Activated CD4-positive, alpha-beta T cell treated with anti-CD3 and anti-CD28 coated beads, Interleukin-2, amount 50 U/mL, for 24 hours (primary cell): ENCODE data around the gene GSTA5.
"Not testable (repeated sequence)": the region's sequence is repeated elsewhere in the genome, so short reads cannot be mapped to it uniquely, and the experiment has no call there.

Experiments
- DNase-seq, 2 donors: peaks; one replicate each; pipeline ENCODE4 v3.0.0-alpha.2; 2020; ENCODE audit warnings: low read depth in 1 of 2, low spot score in 1 of 2

GSTA5 gene

GRCh38 chr6:52789658-52790057 lies 51.0 kb downstream of the GSTA5 start:
- DNase-seq, result not testable (repeated sequence)

- DNase-seq, result no peak
These were observed 52.1 kb downstream of the GSTA5 start for GRCh38 chr6:52788478-52788877.

- no peak for DNase-seq
These were observed 52.7 kb downstream of the GSTA5 start for GRCh38 chr6:52787917-52788316.

DNA sequence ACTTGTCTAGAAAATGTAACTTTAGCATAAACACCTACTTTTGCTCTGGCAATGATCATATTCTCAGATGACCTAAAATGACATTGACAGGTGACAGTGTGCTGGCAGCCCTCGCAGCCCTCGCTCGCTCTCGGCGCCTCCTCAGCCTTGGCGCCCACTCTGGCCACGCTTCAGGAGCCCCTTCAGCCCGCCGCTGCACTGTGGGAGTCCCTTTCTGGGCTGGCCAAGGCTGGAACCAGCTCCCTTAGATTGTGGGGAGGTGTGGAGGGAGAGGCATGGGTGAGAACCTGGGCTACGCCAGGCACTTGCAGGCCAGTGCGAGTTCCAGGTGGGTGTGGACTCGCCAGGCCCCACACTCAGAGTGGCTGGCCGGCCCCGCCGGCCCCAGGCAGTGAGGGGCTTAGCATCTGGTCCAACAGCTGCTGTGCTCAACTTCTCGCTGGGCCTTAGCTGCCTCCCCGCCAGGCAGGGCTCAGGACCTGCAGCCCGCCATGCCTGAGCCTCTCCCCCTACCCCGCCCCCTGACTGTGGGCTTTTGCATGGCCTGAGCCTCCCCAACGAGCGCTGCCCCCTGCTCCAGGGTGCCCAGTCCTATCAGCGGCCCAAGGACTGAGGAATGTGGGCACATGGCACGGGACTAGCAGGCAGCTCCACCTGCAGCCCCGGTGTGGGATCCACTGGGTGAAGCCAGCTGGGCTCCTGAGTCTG lies 54.2 kb downstream of the GSTA5 start:
- no peak for DNase-seq

- not testable (repeated sequence) for DNase-seq
These were observed 57.8 kb downstream of the GSTA5 start for GRCh38 chr6:52782696-52783274.

DNA sequence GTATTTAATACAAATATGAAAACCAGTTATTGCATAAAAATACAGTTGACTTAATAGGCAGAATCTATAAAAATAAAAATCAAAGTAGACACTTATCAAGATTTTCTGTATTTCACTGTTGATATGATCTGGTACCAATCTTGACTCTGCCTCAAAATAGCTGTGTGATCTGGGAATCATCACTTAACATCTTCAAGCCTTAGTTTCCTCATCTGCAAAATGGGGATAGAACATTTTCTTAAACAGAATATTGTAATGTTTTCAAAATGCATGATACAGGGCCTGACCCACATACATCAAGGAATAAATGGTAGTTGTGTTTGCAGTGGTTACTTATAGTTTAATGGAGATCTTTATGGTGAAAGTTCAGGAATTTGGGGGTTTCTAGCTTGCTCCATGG lies 58.4 kb downstream of the GSTA5 start:
- DNase-seq, result not testable (repeated sequence)
